ENCODE data around the gene CCDC51. TPM values are rescaled to one million over a fixed set of nuclear protein-coding genes. Genes with fewer than 3 reads are reported as not detected.

Gene CCDC51
- total and polyA plus RNA-seq, 9 of the 15 experiments (the other 6 are each of a cell fraction or from before 2014, with no cell fraction given) = 6.5 to 18.6 (median 15.7) TPM

DNA sequence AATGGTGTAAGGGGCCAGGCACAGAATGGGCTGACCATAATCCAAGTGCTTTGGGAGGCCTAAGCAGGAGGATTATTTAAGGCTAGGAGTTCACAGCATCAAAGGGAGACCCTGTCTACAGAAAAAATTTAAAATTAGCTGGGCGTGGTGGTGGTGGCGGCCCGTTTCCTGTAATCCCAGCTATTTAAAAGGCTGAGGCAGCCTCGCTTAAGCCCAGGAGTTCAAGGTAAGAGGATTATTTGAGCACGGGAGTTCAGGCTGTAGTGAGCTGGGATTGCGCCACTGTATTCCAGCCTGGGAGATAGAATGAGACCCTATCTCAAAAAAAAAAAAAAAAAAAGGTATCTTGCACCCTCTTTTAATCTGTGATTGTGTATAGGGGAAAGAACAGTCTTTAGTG is 2.0 kb upstream of the CCDC51 start:
- peaks cover 6% of the 10 kb centered on the region for H3K9me1 ChIP-seq (ENCODE audit: control insufficient read depth, insufficient read depth, low read length)
- peak overlapping the region; percentile 89; the same call in 1 of the 2 replicates for H3K4me3 ChIP-seq
- H2AFZ ChIP-seq (ENCODE audit: low read depth, low read length) = no peak overlapping the region
- peak overlapping the region; percentile 58; the same call in 1 of the 2 replicates for H3K4me2 ChIP-seq (ENCODE audit: insufficient read depth, low read length)
- peaks cover 27% of the 10 kb centered on the region; the same call in 2 of the 3 replicates for H3K36me3 ChIP-seq (ENCODE audit: control insufficient read depth, insufficient read depth, low read length)
- 78% methylated on average over 6 of the region's 6 CpGs for WGBS (ENCODE audit: insufficient coverage, low coverage, missing lambda C conversion rate)
- peaks cover 6 to 17% of the 10 kb centered on the region in 2 experiments; a peak in 4 of 5 replicates for H3K4me1 ChIP-seq (replicated peaks in 1 of 2; ENCODE audit: control insufficient read depth in 2 of 2, insufficient read depth in 2 of 2, low read length in 2 of 2)
- DNase-seq (ENCODE audit: extremely low read depth in 1 of 4, low spot score in 3 of 4) (no peak), FAIRE-seq (no peak), ATAC-seq (no peak)
- no peaks in the 10 kb centered on the region; a peak in 1 of 5 replicates for H3K27me3 ChIP-seq (ENCODE audit: control insufficient read depth in 2 of 2, insufficient read depth in 2 of 2, low read length in 2 of 2)
- H3K9ac ChIP-seq (ENCODE audit: insufficient read depth in 1 of 2, low read depth in 2 of 2, low read length in 2 of 2) = peak overlapping the region; percentile 36 to 91; a peak in 2 of 4 replicates
- no peaks in the 10 kb centered on the region for H4K20me1 ChIP-seq (replicated peaks; ENCODE audit: control insufficient read depth, insufficient read depth, low read length)
- H3K79me2 ChIP-seq (ENCODE audit: control insufficient read depth, insufficient read depth, low read length) = peaks cover 47% of the 10 kb centered on the region
- TF ChIP-seq TRIM25 (IDR thresholded peaks at IDR 0.05; ENCODE audit: borderline replicate concordance) = no peak
- TF ChIP-seq ZNF212 (CRISPR knock-in tag; IDR thresholded peaks at IDR 0.05) = no peak
- no peak for TF ChIP-seq L3MBTL2 (IDR thresholded peaks at IDR 0.05)
- TF ChIP-seq ZNF134 (CRISPR knock-in tag; conservative IDR thresholded peaks at IDR 0.05) = no peak
- no peak for TF ChIP-seq JUNB (CRISPR knock-in tag; conservative IDR thresholded peaks at IDR 0.05)
- no peak for TF ChIP-seq DPF2 (IDR thresholded peaks at IDR 0.05)
- intact Hi-C loops (cut with micrococcal nuclease) = no loop called here
- POLR2A ChIA-PET = interaction anchor here (0.8 kb wide), 1 partner anchor 12 kb away, joined by 3 read pairs; the partner anchor contains the start of gene PLXNB1
- peak overlapping the region; percentile 34 for H3K27ac ChIP-seq (ENCODE audit: extremely low read depth, low read depth, low read length)
- in situ Hi-C loops (cut with MboI) = no loop called here
- CTCF ChIA-PET (ENCODE audit: low intra/inter-chr PET ratio) = no interaction called here
- no TSS peak for BruUV-seq (replicated peaks)
- no peaks in the 10 kb centered on the region for H3K9me3 ChIP-seq (replicated peaks; ENCODE audit: control insufficient read depth, insufficient read depth, low read depth, low read length)

Measured in K562 (cell line).